Activated T-cell treated with anti-CD3 and anti-CD28 coated beads, Interleukin-2, amount 50 U/mL, for 24 hours (primary cell): ENCODE measurements around the gene KCNF1.

ENCODE experiments used
- DNase-seq: peaks from one replicate; pipeline ENCODE4 v3.0.0-alpha.2; 2020
- H3K27ac Mint-ChIP-seq: 2 replicates; pipeline ENCODE4 v1.8.0; 2020; ENCODE audit warnings: mild to moderate bottlenecking, mixed read lengths
- H3K27me3 Mint-ChIP-seq: 2 replicates; pipeline ENCODE4 v1.8.0; 2020; ENCODE audit warnings: mixed read lengths
- H3K36me3 Mint-ChIP-seq: 2 replicates; pipeline ENCODE4 v1.8.0; 2020; ENCODE audit warnings: low read depth, mixed read lengths
- H3K4me1 Mint-ChIP-seq: 2 replicates; pipeline ENCODE4 v1.8.0; 2020; ENCODE audit warnings: low read depth, mixed read lengths
- H3K4me3 Mint-ChIP-seq: 2 replicates; pipeline ENCODE4 v1.8.0; 2020; ENCODE audit warnings: mild to moderate bottlenecking, moderate library complexity, mixed read lengths
- H3K9me3 Mint-ChIP-seq: 2 replicates; pipeline ENCODE4 v1.8.0; 2020; ENCODE audit warnings: mixed read lengths

The KCNF1 gene

DNA sequence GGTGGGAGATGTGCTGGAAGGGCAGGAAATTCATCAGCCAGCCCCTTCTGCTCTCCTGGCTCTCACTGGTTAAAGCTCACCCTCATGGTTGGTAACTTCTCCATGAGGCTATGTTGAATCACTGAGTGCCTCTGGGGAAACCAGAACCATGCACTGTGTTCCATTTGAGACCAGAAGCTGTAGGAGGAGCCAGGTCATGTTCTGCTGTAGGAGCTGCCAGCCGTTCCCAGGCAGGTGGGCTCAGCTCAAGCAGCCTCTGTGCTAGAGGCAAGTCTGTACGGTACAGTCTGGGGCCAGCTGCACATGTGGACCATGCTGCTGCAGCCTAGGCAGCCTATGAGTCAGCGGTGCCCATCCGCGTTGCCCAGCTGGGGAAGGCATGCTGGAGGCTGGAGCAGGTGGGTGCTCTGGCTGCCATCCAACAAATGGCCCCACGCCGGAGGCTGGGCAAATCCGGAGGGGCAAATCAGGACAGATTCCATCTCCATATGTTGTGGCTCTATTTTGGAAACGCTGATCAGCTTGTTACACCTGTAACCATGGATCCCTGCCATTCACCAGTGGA, 22.0 kb upstream of the KCNF1 start:
- DNase-seq = no peak
- Mint-ChIP-seq H3K4me1 (no peaks in the 10 kb centered on the region), H3K9me3 (no peaks in the 10 kb centered on the region), H3K27me3 (peaks cover 13% of the 10 kb centered on the region), H3K36me3 (no peaks in the 10 kb centered on the region), H3K27ac (no peak overlapping the region), H3K4me3 (no peak overlapping the region)

DNA sequence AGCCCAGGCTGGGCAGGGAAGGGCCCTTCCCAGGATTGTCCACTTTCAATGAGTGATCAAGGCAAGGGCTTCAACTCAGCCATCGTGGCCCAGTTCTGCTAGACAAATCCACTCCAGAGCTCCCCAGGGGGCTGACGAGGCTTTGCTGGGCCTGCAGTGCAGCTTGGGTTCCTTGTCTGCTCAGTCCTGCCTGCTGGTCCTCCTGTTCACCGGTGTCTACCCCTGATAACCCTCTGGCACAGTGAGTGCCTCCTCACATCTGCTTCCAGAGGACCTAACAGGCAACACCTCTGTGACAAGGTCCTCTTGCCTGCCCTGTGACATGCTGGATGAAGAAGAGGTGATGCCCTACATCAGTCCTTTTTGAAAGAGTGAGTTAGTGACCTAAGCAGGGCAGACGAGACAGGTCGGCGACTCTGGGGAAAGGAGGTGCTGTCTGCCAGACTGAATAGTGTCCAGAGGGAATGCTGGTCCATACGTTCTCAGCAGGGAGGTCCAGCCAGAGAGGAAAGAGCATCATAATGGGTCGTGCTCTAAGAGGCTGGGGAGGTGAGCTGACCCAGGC, 20.9 kb upstream of the KCNF1 start:
- Mint-ChIP-seq H3K4me3 (no peak overlapping the region), H3K36me3 (no peaks in the 10 kb centered on the region), H3K27me3 (peaks cover 15% of the 10 kb centered on the region), H3K27ac (peak overlapping the region; percentile 6), H3K9me3 (no peaks in the 10 kb centered on the region), H3K4me1 (no peaks in the 10 kb centered on the region)
- DNase-seq = no peak

DNA sequence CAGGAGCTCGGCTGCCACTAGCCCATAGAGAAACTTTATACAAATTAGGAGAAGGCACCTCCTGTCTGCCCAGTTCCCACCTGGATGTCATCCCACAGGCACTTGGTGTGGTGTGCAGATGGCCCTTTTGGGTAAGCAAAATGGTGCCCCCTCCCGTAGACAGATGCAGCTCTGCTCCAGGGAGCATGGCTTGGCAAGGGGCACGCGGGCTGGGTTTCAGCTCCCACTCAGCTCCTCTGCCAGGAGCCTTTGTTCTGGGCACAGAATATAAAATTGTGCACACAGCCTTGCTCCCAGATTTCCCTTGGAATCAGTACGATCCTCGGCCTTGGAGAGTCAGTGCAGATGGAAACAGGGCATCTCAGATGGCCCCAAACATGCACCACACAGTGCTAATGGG, 20.3 kb upstream of the KCNF1 start:
- Mint-ChIP-seq H3K27ac (no peak overlapping the region), H3K4me1 (no peaks in the 10 kb centered on the region), H3K4me3 (no peak overlapping the region), H3K9me3 (no peaks in the 10 kb centered on the region), H3K36me3 (no peaks in the 10 kb centered on the region), H3K27me3 (peaks cover 19% of the 10 kb centered on the region)
- no peak for DNase-seq

DNA sequence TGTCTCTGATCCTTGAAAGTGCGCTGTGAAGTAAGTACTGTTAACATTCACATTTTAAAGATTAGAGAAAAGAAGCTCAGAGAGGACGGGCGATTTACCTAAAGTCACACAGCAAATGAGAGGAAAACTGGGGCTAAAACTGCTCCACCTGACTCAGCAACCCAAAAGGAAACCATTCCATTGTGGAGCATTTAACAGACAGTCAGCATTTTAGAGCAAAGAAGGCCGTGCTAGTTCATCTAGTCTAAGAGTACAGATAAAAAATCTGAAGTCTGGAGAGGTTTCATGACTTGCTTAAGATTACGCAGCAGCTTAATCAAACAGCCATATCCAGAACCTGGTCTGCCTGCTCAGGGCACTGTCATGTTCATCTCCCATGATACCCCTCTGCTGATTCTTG, 19.9 kb upstream of the KCNF1 start:
- H3K9me3 Mint-ChIP-seq = no peaks in the 10 kb centered on the region
- H3K36me3 Mint-ChIP-seq = no peaks in the 10 kb centered on the region
- H3K4me1 Mint-ChIP-seq = no peaks in the 10 kb centered on the region
- H3K27ac Mint-ChIP-seq = no peak overlapping the region
- peaks cover 21% of the 10 kb centered on the region for H3K27me3 Mint-ChIP-seq
- no peak overlapping the region for H3K4me3 Mint-ChIP-seq
- no peak for DNase-seq

DNA sequence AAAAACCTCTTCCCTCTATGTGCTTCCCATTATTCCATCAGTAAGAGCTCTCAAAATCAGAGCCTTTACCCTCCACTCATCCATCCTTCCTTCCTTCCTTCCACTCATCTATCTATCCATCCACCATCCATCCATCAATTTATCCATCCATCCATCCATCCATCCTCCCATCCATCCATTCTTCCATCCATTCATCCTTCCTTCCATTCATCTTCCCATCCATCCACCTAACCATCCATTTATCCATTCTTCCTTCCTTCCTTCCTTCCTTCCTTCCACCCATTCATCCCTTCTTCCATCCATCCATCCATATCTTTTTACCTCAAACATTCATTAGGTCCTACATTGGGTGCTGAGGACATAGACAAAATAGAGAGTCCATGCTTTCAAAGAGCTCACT, 19.4 kb upstream of the KCNF1 start:
- Mint-ChIP-seq H3K4me1 (no peaks in the 10 kb centered on the region), H3K27me3 (peaks cover 21% of the 10 kb centered on the region), H3K27ac (no peak overlapping the region)

DNA sequence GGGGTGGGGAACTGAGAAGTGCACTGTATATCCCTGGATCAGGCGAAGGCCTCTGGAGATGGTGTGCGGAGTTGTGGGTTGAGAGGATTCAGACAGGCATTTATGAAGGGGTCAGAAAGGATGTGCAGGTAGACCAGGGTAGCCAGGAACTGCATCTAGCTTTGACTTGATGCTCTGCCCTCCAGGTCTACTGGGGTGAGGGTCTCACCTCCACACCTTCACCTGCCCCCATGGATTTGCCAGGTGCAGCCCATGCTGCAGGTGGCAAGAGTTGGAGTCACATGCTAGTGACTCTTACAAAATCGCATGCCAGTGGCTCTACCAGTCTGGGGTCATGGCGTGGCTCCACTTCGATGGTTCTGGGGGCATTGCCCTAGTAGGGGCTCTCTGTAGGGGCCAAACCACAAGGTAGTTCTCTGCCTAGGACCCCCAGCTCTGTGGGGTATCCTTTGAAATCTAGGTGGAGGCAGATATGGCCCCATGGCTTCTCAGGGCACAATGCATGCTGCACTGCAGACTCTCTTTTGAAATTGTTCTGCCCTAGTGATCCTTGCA, 18.9 kb upstream of the KCNF1 start:
- H3K4me3 Mint-ChIP-seq = no peak overlapping the region
- H3K27ac Mint-ChIP-seq = no peak overlapping the region
- no peaks in the 10 kb centered on the region for H3K4me1 Mint-ChIP-seq
- no peaks in the 10 kb centered on the region for H3K9me3 Mint-ChIP-seq
- H3K36me3 Mint-ChIP-seq = no peaks in the 10 kb centered on the region
- peaks cover 18% of the 10 kb centered on the region for H3K27me3 Mint-ChIP-seq
- no peak for DNase-seq

More for the DNA sequence above, 19.4 kb upstream of the KCNF1 start:
- no peak for DNase-seq
- Mint-ChIP-seq H3K36me3 (no peaks in the 10 kb centered on the region), H3K9me3 (no peaks in the 10 kb centered on the region), H3K4me3 (no peak overlapping the region)

DNA sequence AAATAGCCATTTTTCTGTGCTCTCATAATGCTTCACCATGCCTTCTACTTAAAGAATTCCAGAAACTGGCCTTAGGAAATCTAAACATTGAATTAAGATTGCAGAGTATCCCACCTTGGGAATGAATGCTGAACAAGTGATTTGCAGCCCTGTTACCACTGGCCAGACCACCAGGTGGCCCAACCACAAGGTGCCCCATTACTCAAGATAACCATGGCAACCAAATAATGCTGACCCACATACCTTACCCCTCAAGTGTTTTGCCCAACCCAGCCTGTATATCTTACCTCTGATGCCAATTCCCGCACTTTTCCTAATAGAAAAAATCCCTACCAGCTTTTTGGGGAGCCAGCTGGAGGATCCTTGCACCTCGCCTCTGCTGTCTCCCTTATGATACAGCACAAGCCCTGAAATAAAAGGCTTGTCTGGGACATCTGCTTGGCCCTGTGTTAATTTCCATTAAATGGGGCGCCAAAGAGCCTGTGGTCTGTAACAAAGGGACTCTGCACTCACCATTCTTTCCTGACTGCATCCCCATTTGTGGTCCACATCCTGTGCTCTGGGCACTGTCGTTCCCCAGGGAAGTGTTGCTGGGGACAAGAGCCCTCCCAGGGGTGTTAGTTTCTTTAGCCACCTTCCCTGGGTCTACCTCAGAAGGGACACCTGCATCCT, 17.3 kb upstream of the KCNF1 start:
- Mint-ChIP-seq H3K27me3 (peaks cover 18% of the 10 kb centered on the region), H3K27ac (no peak overlapping the region)

DNA sequence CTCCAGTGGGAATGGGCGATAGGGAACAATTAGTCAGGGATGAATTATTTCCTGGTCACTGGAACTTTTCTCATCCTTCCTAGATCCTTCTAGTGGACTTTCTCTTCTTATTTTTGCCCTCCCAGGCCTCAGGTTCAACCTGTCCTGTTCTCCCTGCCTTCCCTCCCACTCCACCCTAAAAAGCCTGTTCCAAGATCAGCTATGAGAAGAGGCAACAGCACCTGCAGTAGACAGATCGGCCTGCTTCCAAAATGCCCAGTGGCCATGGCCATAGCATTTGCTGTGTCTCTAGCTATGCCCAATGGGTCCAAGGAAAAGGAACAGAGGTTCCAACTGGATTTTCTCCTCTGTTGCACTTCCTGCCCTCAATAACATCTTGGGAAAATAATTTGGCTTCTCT, 16.5 kb upstream of the KCNF1 start:
- Mint-ChIP-seq H3K27me3 (peaks cover 17% of the 10 kb centered on the region), H3K4me1 (no peaks in the 10 kb centered on the region), H3K9me3 (no peaks in the 10 kb centered on the region), H3K4me3 (no peak overlapping the region), H3K36me3 (no peaks in the 10 kb centered on the region), H3K27ac (no peak overlapping the region)
- no peak for DNase-seq

More for the DNA sequence above, 17.3 kb upstream of the KCNF1 start:
- H3K4me3 Mint-ChIP-seq = no peak overlapping the region
- no peaks in the 10 kb centered on the region for H3K9me3 Mint-ChIP-seq
- DNase-seq = no peak
- H3K4me1 Mint-ChIP-seq = no peaks in the 10 kb centered on the region
- no peaks in the 10 kb centered on the region for H3K36me3 Mint-ChIP-seq

DNA sequence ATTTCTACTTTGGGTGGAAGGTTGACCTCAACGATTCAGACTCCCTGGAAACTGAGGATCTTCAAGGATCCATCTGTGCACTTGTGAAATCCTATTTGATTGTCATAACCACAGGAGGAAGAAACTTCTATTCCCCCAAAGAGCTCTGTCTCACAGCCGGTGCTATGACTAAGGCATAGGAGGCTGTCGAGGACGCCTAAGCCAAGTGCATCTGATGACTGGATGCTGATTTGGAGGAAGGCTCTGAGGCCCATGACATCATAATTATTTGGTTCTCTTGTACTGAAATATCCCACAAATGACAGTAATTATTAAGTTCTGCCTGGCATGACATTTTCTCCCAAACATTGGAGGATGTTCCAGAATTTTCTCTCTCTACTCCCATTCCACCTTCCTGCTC, 13.8 kb upstream of the KCNF1 start:
- no peaks in the 10 kb centered on the region for H3K36me3 Mint-ChIP-seq
- H3K9me3 Mint-ChIP-seq = no peaks in the 10 kb centered on the region
- H3K4me3 Mint-ChIP-seq = no peak overlapping the region
- peaks cover 14% of the 10 kb centered on the region for H3K27me3 Mint-ChIP-seq
- no peak for DNase-seq
- no peaks in the 10 kb centered on the region for H3K4me1 Mint-ChIP-seq
- no peak overlapping the region for H3K27ac Mint-ChIP-seq

DNA sequence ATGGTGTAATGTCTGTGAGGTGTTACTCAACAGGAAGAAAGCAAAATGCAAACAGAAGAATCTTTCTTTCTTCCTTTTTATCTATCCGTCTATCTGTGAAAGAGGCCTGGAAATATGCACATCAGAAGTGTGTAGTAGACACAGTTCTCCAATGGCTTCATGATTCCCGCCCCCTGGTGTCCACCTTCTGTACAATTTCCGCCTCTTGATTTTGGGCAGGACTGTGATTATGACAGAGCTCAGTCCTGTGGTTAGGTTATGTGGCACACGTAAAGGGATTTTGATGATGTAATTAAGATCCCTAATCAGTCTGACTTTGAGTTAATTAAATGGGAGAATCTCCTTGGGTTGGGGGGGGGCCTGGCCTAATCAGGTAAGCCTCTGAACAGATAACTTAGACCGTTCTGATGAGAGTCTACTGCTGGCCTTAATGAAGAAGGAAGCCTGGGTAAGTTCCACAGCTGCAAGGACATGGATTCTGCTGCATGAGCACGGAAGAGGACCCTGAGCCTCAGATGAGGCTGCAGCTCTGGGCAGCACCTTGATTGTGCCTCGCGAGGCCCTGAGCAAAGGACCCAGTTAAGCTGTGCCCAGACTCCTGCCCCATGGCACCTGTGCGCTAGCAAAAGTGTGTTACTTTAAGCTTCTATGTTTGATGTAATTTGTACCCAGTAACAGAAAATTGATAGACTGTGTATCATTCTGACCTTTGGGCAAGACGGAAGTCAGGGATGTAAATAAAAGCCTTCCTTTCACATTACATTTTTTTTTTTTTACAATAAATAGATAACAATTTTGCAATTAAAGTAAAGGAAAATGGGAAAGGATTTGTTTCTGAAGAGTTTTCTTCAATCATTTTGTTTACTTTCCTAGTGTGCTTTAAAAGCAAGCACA, 11.3 kb upstream of the KCNF1 start:
- H3K36me3 Mint-ChIP-seq = no peaks in the 10 kb centered on the region
- no peak overlapping the region for H3K4me3 Mint-ChIP-seq
- peaks cover 6% of the 10 kb centered on the region for H3K9me3 Mint-ChIP-seq
- no peaks in the 10 kb centered on the region for H3K4me1 Mint-ChIP-seq
- peaks cover 12% of the 10 kb centered on the region for H3K27me3 Mint-ChIP-seq
- no peak for DNase-seq
- no peak overlapping the region for H3K27ac Mint-ChIP-seq

DNA sequence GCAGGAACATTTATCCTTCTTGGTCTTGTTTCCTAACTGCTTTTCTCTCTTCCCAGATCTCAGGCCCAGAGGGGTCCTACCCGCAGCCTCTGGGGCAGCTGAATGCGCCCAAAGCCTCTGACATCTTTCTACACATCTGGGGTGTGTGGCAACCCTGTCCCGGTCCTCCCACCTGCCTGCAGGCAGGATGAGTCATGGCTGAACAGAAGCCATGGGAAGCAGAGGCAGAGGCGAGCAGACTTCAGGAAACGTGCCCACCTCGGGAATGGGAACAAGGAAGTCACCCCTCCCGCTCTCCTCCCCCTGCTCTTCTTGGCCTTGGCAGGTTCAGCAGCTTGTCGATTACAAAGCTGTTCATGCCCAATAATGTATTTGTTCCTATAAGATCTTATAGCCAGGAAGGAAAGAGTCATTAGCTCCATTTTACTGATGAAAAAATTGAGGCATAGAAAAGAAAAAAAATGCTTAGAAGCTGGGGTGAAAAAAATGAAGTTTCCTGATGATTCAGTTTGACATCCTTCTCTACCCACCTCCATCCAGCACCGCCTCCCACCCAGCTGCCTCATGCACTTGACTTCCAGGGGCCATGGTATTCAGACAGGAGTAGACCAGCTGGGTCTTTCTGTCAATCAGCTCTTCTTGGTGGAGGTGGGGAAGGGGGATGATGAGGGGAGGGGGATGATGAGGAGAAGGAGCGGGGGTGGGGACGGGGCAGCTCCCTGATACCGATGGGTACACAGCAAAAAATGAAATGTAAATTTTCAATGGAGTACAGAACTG, 10.4 kb upstream of the KCNF1 start:
- peaks cover 8% of the 10 kb centered on the region for H3K27me3 Mint-ChIP-seq
- no peaks in the 10 kb centered on the region for H3K4me1 Mint-ChIP-seq
- H3K36me3 Mint-ChIP-seq = no peaks in the 10 kb centered on the region
- H3K4me3 Mint-ChIP-seq = no peak overlapping the region
- H3K9me3 Mint-ChIP-seq = peaks cover 6% of the 10 kb centered on the region
- DNase-seq = no peak
- no peak overlapping the region for H3K27ac Mint-ChIP-seq

DNA sequence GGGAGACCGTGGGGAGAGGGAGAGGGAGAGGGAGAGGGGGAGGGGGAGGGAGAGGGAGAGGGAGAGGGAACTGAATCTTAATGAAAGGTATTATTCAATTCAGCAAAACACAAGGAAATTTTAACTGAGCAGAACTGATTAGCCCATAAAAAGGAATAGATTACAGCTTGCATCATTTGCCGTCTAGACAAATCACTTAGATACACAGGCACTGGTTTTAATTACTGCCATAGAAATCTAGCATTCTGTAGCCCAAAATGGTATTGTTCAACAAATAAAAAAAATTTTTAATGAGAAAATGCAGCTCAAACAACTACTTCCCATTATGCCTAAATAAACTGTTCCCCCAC, 7.9 kb upstream of the KCNF1 start:
- peaks cover 2% of the 10 kb centered on the region for H3K27me3 Mint-ChIP-seq
- peaks cover 6% of the 10 kb centered on the region for H3K9me3 Mint-ChIP-seq
- H3K4me3 Mint-ChIP-seq = no peak overlapping the region
- DNase-seq = no peak
- H3K27ac Mint-ChIP-seq = no peak overlapping the region
- H3K36me3 Mint-ChIP-seq = no peaks in the 10 kb centered on the region
- H3K4me1 Mint-ChIP-seq = no peaks in the 10 kb centered on the region

DNA sequence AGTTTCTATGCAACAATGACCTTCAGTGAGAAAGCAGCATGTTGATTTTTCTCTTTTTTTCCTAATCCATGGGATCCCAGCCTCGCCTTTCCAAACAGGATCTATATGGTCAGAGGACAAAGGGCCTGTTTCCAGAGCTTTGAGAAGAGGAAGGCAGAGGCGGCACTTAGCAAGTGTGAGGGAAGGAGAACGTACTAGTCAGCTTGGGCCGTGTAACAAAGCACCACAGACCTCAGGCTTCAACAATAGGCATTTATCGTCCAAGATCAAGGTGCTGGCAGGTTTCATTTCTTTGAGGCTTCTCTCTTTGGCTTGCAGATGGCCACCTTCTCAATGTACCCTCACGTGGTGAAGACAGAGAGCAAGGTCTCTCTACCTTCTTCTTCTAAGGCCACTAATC, 7.3 kb upstream of the KCNF1 start:
- H3K4me1 Mint-ChIP-seq = no peaks in the 10 kb centered on the region
- no peak overlapping the region for H3K4me3 Mint-ChIP-seq
- peaks cover 6% of the 10 kb centered on the region for H3K9me3 Mint-ChIP-seq
- no peak overlapping the region for H3K27ac Mint-ChIP-seq
- H3K36me3 Mint-ChIP-seq = no peaks in the 10 kb centered on the region
- H3K27me3 Mint-ChIP-seq = peaks cover 4% of the 10 kb centered on the region
- no peak for DNase-seq
